ENCODE measurements around the gene RAD51B. TPM values are rescaled to one million over a fixed set of nuclear protein-coding genes. Genes with fewer than 3 reads are reported as not detected.

RAD51B gene
- total and polyA plus RNA-seq, 8 donors: 10.8 to 18.3 (median 14.1) TPM

- intact Hi-C loops (cut with DNase I): no loop called here
- Histone ChIP-seq H3K36me3 (no peaks in the 10 kb centered on the region), H3K27ac (no peak overlapping the region), H3K4me1 (peaks cover 17 to 26% of the 10 kb centered on the region in 2 donors), H3K4me3 (no peak overlapping the region), H3K27me3 (no peaks in the 10 kb centered on the region), H3K9me3 (no peaks in the 10 kb centered on the region)
- no peak for TF ChIP-seq CTCF (IDR thresholded peaks at IDR 0.05)
- DNase-seq: no peak
- no peak for ATAC-seq
Measured at GRCh38 chr14:68656452-68656851, 836.9 kb downstream of the RAD51B start.

GRCh38 chr14:68657300-68658028, 837.9 kb downstream of the RAD51B start:
- Histone ChIP-seq H3K4me1 (peaks cover 10 to 16% of the 10 kb centered on the region in 2 donors), H3K36me3 (no peaks in the 10 kb centered on the region), H3K9me3 (no peaks in the 10 kb centered on the region), H3K27ac (no peak overlapping the region), H3K4me3 (no peak overlapping the region), H3K27me3 (no peaks in the 10 kb centered on the region)
- intact Hi-C loops (cut with DNase I): no loop called here
- ATAC-seq: no peak
- no peak for DNase-seq
- TF ChIP-seq CTCF (IDR thresholded peaks at IDR 0.05): no peak

GRCh38 chr14:68658029-68658509, 838.5 kb downstream of the RAD51B start:
- no peak for TF ChIP-seq CTCF (IDR thresholded peaks at IDR 0.05)
- DNase-seq (no peak), ATAC-seq (no peak)
- Histone ChIP-seq H3K27ac (no peak overlapping the region), H3K9me3 (no peaks in the 10 kb centered on the region), H3K36me3 (no peaks in the 10 kb centered on the region), H3K4me1 (peaks cover 10 to 15% of the 10 kb centered on the region in 2 donors), H3K4me3 (no peak overlapping the region), H3K27me3 (no peaks in the 10 kb centered on the region)
- intact Hi-C loops (cut with DNase I): no loop called here

GRCh38 chr14:68658943-68659931, 839.7 kb downstream of the RAD51B start:
- H3K9me3 ChIP-seq: no peaks in the 10 kb centered on the region
- H3K4me1 ChIP-seq: peaks cover 11 to 13% of the 10 kb centered on the region in 2 donors
- no peaks in the 10 kb centered on the region for H3K27me3 ChIP-seq
- H3K36me3 ChIP-seq: no peaks in the 10 kb centered on the region
- ATAC-seq: peak; percentile 15
- no peak overlapping the region for H3K4me3 ChIP-seq
- DNase-seq: peak in 1 of 4 donors; percentile 70
- TF ChIP-seq CTCF (IDR thresholded peaks at IDR 0.05): no peak
- intact Hi-C loops (cut with DNase I): no loop called here
- peak overlapping the region; percentile 18 to 35 for H3K27ac ChIP-seq

GRCh38 chr14:68660495-68660894, 840.9 kb downstream of the RAD51B start:
- ATAC-seq (no peak), DNase-seq (no peak)
- Histone ChIP-seq H3K27ac (no peak overlapping the region), H3K4me3 (no peak overlapping the region), H3K36me3 (no peaks in the 10 kb centered on the region), H3K4me1 (peaks cover 10 to 15% of the 10 kb centered on the region in 2 donors), H3K27me3 (no peaks in the 10 kb centered on the region), H3K9me3 (no peaks in the 10 kb centered on the region)
- intact Hi-C loops (cut with DNase I): no loop called here
- TF ChIP-seq CTCF (IDR thresholded peaks at IDR 0.05): no peak

All from left lung (tissue), 10 donors.